WTC11 (cell line): ENCODE data around the gene CBFB.

Experiments used
- ZNF121 ChIP-seq: sonication (generic); formaldehyde crosslinking; IDR thresholded peaks from 2 replicates; pipeline ENCODE4 v1.8.0; 2023; ENCODE audit warnings: missing genetic modification reagents
- TF ChIP-seq, protein P1 (sequence below): fragments of 200-600 bp; IDR thresholded peaks from 2 replicates; pipeline ENCODE4 v1.8.0; 2022; ENCODE audit warnings: antibody characterized with exemption
- TF ChIP-seq, protein P2 (sequence below): fragments of 250-450 bp; sonication (Bioruptor Pico); IDR thresholded peaks from 2 replicates; pipeline ENCODE4 v1.8.0; 2021; ENCODE audit warnings: mild to moderate bottlenecking

DNA sequence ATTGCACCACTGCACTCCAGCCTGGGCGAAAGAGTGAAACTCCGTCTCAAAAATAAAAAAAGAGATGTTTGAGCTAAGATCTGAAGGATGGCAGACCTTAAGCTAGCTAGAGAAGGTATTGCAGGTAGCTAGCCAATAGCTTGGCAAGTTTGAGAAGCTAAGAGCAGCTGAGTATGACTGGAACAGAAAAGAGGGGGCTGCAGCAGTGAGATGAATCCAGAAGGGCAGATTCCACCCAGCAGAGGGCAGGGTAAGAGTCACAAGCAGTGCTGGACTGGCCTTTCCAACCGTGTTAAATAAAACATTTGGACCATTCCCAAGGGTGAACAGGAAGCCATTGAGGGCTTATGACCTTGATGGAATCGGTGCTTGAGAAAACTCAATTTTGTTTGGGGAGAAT is 75.1 kb downstream of the CBFB start:
- TF ChIP-seq, protein P1, sequence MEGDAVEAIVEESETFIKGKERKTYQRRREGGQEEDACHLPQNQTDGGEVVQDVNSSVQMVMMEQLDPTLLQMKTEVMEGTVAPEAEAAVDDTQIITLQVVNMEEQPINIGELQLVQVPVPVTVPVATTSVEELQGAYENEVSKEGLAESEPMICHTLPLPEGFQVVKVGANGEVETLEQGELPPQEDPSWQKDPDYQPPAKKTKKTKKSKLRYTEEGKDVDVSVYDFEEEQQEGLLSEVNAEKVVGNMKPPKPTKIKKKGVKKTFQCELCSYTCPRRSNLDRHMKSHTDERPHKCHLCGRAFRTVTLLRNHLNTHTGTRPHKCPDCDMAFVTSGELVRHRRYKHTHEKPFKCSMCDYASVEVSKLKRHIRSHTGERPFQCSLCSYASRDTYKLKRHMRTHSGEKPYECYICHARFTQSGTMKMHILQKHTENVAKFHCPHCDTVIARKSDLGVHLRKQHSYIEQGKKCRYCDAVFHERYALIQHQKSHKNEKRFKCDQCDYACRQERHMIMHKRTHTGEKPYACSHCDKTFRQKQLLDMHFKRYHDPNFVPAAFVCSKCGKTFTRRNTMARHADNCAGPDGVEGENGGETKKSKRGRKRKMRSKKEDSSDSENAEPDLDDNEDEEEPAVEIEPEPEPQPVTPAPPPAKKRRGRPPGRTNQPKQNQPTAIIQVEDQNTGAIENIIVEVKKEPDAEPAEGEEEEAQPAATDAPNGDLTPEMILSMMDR: no peak
- 0 out of 2 replicates have a peak, but pooled peaks have one; percentile 2 for TF ChIP-seq ZNF121
- TF ChIP-seq, protein P2, sequence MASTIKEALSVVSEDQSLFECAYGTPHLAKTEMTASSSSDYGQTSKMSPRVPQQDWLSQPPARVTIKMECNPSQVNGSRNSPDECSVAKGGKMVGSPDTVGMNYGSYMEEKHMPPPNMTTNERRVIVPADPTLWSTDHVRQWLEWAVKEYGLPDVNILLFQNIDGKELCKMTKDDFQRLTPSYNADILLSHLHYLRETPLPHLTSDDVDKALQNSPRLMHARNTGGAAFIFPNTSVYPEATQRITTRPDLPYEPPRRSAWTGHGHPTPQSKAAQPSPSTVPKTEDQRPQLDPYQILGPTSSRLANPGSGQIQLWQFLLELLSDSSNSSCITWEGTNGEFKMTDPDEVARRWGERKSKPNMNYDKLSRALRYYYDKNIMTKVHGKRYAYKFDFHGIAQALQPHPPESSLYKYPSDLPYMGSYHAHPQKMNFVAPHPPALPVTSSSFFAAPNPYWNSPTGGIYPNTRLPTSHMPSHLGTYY: no peak
